GM19023 (cell line): ENCODE data around the gene STXBP6.
A peak's percentile ranks its signal among the peaks of the same experiment; 100 is the strongest.

Source experiments
- ATAC-seq: cut with Tn5 transposase; IDR thresholded peaks from one replicate; pipeline ENCODE4 v1.9.1; 2021; ENCODE audit warnings: mild to moderate bottlenecking, moderate library complexity; ENCODE audit not compliant: unreplicated experiment

Gene STXBP6

GRCh38 chr14:25052921-25053320 lies 3.0 kb upstream of the STXBP6 start:
- ATAC-seq = no peak

- ATAC-seq = no peak
Observed at GRCh38 chr14:25052385-25052784, 2.4 kb upstream of the STXBP6 start.

- ATAC-seq = no peak
Observed at GRCh38 chr14:25050269-25051150, 563 bp upstream of the STXBP6 start.

- ATAC-seq = no peak
Observed at GRCh38 chr14:25049093-25049567, 817 bp downstream of the STXBP6 start.

DNA sequence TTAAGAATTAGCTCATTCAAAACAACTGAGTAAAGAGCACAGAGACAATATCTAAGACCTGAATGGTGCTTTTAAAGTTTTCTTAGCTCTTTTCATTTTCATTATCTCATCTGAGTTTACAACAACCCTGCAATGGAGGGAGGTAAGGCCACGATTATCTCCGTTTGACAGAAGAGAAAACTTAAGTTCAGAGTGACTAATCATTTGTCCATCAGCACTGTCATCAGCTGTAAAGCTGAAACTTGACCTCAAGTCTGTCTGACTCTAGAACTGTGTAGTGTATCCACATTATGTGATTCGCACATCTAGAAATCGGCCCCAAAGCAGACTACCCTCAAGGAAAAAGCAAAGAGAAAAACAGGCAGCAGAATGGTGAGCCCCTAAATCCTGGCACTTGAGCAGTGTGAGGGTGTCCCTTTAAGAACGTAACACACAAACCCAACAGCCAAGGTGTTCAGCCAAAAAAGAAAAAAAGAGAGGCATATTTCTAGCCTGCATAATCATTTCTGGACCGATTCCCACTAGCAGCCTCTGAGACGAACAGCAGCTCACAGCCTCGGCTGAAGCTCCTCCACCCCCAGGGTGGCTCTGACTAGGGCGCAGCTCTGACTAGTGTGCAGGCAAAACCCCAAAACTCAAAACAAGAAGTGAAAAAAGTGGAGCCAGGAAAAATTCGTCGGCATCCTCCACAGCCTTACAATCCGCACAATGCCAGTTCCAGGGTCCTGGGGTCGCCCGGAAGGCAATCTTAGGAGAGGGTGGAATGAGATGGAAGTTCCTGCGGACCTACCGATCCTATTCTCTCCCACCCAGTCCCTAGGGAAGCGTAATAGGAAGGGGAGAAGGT lies 1.6 kb downstream of the STXBP6 start:
- ATAC-seq = no peak

- ATAC-seq = no peak
Observed at GRCh38 chr14:25046301-25046943, 3.5 kb downstream of the STXBP6 start.

- ATAC-seq = no peak
Observed at GRCh38 chr14:25044106-25044698, 5.7 kb downstream of the STXBP6 start.

DNA sequence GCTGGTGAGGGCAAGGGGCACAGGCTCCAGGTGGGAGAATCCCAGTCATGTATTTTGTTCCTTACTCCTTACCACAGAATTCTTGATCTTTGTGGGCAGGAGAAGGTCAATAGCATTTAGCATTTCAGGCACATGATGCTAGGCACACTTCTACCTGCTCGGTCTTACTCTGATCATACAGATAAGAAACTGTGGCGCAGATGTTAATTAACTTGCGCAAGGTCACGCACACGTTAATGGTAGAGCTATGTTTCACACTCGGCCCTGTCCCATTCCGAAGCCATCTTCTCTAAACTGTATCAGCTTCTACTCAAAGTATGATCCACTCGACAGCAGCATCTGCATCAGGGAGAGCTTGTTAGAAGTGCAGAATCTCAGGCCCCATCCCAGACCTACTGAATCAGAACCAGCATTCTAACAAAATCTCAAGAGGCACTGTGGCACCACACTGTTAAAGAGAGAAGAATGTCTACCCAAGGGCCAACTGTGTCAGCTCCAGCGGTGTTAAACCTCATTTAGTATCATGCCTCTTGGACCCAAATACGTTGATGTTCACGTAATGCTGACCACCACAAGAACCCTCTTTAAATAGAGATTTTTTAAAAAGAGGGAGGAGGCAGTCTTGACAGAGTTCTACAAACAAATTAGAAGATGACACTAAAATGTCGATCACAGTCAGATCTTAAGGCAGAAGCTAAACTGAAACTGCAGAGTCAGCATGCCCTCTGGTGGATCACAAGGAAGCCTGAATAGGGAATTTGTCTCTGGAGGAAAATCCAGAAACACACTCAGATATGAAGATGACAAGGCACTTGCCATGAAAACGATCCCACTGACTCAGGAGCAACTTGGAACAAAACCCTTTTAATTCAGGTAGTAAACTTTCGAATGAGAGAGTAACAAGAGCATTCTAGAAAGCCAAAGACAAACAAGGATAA lies 7.3 kb downstream of the STXBP6 start:
- ATAC-seq = no peak

DNA sequence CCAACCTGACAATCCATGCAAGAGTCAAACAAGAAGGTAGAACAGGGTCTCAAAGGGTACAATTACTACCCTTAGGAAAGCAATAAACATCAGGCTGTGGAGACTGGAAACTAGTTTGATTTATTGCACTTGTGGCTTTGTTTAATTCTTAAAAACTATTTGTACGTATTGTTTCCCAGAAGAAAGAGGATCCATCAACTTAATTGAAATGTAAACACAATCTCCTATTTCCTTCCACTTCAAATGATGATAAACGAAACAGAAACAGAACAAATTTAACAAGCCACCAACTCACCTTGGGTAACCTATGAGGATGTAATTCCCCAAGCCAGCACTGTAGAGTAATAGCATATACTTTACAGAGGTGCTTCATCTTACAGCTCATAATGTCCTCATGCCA lies 8.0 kb downstream of the STXBP6 start:
- no peak for ATAC-seq

GRCh38 chr14:25041484-25041883 lies 8.5 kb downstream of the STXBP6 start:
- no peak for ATAC-seq

- no peak for ATAC-seq
Observed at GRCh38 chr14:25039933-25040332, 10.0 kb downstream of the STXBP6 start.

DNA sequence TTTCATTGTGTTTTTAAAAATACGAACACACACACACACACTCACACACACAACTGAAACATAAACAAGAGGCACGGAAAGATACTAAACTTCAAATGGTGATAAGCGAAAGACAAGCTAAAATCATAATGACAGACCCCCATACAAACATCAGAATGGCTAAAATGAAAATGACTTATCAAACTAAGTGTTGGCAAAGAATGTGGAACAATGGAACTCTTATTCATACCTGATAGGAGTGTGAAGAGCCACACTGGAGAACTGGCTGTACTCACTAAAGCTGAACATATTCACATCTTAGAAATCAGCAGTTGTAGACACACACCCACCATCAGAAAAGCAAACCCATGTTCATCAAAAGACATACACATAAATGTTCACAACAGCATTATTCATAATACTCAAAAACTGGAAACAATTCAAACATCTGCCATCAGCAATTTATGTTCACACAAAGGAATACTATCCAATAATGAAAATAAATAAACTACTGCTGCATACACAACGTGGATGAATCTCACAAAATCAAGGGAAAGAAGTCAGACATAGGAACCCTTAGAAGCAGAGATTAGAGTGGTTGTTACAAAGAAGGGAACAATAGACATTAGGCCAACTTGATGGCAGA lies 11.8 kb downstream of the STXBP6 start:
- no peak for ATAC-seq

DNA sequence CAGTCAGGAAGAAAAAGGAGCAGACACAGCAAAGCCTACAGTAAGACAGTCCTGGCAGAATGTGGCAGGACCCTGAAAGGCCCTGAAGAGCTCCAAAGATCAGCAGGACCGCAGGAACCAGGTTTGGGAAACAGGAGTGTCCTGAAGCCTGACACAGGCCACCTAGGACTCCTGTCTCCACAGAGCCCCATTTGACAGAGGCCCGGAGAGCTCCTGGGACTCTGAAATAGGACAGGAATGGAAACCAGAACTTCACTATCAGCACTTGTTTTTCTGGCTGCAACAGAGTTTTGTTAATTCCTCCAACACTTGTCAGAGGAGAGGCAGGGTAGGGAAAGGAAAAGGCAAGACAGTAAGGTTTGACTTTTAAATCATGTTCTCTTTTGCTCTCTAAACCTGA lies 12.9 kb downstream of the STXBP6 start:
- ATAC-seq = no peak

GRCh38 chr14:25034803-25035681 lies 14.9 kb downstream of the STXBP6 start:
- ATAC-seq = no peak

GRCh38 chr14:25033358-25033757 lies 16.6 kb downstream of the STXBP6 start:
- no peak for ATAC-seq

DNA sequence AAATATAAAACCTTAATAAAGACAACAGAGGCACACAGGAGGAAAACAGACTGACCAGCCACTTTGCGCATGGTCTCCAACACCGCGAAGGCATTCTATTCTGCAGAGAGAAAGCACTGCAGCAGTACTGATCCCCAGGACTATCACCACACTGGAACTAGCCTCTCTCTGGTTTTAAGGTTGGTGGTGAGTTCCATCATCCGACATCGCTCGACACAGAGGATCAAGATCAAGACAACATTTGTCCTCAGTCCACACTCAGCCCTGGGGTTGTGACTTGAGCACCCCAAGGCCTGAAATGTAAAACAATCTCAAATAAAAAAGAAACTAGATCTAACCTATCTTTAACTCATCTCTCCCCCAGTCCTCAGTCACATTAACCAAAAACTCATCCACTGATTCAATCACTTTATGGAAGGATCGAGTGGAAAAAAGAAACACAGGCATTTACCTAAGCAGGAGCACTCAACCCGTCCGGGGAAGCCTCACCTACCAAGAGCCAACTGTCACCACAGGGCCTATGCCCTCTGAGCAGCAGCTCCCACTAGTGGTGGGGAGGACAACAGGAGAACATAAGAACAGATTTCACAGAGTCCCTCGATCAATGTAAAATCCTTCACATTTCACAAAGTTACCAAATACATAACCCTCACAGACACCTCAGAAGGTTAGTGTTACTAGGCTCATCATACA lies 17.7 kb downstream of the STXBP6 start:
- ATAC-seq = no peak

DNA sequence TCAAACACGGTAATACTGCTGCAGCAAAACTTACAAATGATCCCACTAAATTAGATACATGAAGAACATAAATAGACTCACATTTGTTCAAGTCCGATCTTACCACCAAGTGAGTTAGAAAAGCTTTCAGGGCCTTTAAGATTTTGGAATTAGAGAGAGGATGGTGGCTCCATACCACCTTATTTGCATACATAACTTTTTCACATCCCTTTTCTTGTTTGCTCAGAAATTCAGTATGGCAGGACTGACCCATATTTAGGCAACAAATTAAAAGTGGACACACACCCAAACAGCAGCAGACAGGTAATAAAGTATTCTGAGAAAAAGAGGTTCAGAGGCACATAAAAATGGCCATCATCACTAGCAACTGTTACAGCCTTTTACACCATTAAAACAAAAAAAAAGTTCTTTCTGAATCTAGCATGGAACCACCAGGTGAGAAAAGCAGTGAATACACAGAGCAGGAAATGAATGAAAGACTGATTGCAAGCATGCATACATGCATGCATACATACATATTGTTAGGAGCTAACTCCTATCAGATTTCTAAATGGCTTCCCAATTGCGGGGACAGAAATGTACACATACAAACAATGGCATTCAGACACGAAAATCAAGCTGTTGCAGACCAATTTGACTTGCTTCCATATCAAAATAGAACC lies 23.3 kb downstream of the STXBP6 start:
- ATAC-seq = peak; percentile 62
